Right cardiac atrium (tissue), 5 donors: ENCODE results near the gene ST3GAL3. TPM values are rescaled to one million over a fixed set of nuclear protein-coding genes. Genes with fewer than 3 reads are reported as not detected.
A peak's percentile ranks its signal among the peaks of the same experiment; 100 is the strongest.

Experiments used
- ATAC-seq, 2 donors: fragments of 200-7000 bp; cut with Tn5 transposase; one replicate each; pipeline versions ENCODE4 v1.8.0 to v1.9.1; 2020; ENCODE audit warnings: moderate library complexity in 2 of 2, mild to moderate bottlenecking in 1 of 2
- DNase-seq, 3 donors: peaks; one replicate each; pipeline ENCODE4 v3.0.0-alpha.2; 2020
- H3K27ac ChIP-seq: one replicate; pipeline ENCODE4 v1.5.1; 2013; ENCODE audit warnings: mild to moderate bottlenecking, low read length, control low read depth, moderate library complexity
- H3K27me3 ChIP-seq: one replicate; pipeline ENCODE4 v1.6.1; 2013; ENCODE audit not compliant: control insufficient read depth, insufficient read depth
- H3K4me1 ChIP-seq: one replicate; pipeline ENCODE4 v1.6.1; 2013; ENCODE audit warnings: low read length; ENCODE audit not compliant: control insufficient read depth, insufficient read depth
- H3K4me3 ChIP-seq: one replicate; pipeline ENCODE4 v1.5.1; 2013; ENCODE audit warnings: low read length, control low read depth
- H3K9me3 ChIP-seq: one replicate; pipeline ENCODE4 v1.6.1; 2013; ENCODE audit warnings: low read length; ENCODE audit not compliant: control insufficient read depth
- WGBS: extraction: QIAGEN DNeasy Blood & Tissue Kit; methylation state at CpG from one replicate; pipeline ENCODE4 v1.1.7; 2013; 5-methylcytosine and 5-hydroxymethylcytosine counted together
- intact Hi-C, 4 donors: fragments of 100-400 bp; cut with DNase I; formaldehyde crosslinking; loops; one replicate each; pipeline versions ENCODE4 v1.11.0 to v1.14.0; 2022 to 2023
- polyA plus RNA-seq: library from polyadenylated mRNA; stranded (reverse); fragments of 200-250 nt; gene quantifications from one replicate; pipeline ENCODE4 v1.2.3, GENCODE V29; 2013
- total RNA-seq, 4 donors: library from RNA; stranded (reverse); fragmentation: NEBNext Ultra II Directional; extraction: Animal tissue kit (Norgen Biotek cat#: 25700); gene quantifications; one replicate each; pipeline ENCODE4 v1.2.1, GENCODE V29; 2021
- donor health status: healthy with polysubstance abuse.
- donor health status: DM: no; HTN: yes; CAD: no.
- donor health status: DM: no; HTN: no; CAD: no.
- donor health status: DM: no; HTN: yes; CAD: no; lungs with severe emphysema.
- donor health status: DM: yes; HTN: yes; CAD: no.

ST3GAL3 gene
- total and polyA plus RNA-seq, 5 donors = 19.6 to 26.3 (median 21.9) TPM

DNA sequence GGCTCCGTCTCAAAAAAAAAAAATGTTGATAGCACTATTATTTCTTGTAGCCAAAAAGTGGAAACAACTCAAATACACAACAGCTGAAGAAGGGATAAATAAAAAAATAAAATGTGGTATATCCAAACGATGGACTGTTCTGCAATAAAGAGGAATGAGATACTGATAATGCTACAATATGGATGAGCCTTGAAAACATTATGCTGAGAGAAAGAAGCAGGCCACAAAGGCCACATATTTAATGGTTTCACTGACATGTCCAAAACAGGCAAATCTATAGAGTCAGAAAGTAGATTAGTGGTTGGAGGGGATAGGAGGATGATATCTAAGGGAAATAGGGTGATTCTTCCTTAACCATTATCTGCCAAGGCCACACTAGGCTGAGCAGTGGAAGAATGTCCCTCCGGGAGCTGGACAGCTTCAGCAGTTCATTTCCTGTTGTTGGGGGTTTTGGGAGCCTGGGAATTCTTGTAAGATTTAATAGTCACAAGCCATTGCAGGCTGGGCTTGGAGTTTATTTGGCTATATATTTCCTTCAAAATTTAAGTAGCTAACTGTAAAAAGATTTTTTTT lies 53.5 kb downstream of the ST3GAL3 start:
- no peak overlapping the region for H3K27ac ChIP-seq
- H3K4me1 ChIP-seq = no peaks in the 10 kb centered on the region
- intact Hi-C loops = loop anchor here in 3 of 4 donors (5.0 to 10.0 kb wide), 3 partner anchors 171 to 274 kb away; partner anchors contain the start of genes SLC6A9 (in 2 of the 3) and ARTN (in 1 of the 3)
- no peaks in the 10 kb centered on the region for H3K9me3 ChIP-seq
- WGBS = 60% methylated on average over 3 of the region's 3 CpGs
- no peak for ATAC-seq
- no peak overlapping the region for H3K4me3 ChIP-seq
- no peak for DNase-seq
- H3K27me3 ChIP-seq = no peaks in the 10 kb centered on the region

DNA sequence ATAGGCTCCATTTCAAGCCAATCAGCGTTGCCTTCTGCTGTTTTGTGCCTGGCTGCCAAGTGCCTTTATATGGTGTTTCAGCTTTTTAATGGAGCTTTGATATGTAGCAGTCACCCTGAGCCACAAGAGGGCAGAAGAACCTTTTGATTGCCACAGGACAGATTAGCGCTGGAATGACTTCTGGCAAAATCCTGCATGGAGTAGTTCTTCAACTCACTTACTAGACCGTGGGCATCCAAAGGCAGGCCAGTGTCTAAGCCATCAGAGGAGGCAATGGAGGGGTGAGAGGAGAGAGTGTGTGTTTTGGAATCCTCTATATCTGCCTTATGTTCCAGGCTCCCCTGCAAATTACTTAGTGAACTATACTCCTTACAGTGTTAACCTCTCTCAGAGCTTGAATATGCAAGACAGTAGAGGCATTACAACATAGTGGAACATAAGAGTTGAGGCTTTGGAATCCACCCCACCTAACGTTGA lies 56.2 kb downstream of the ST3GAL3 start:
- Histone ChIP-seq H3K4me1 (no peaks in the 10 kb centered on the region), H3K27me3 (no peaks in the 10 kb centered on the region), H3K27ac (no peak overlapping the region), H3K4me3 (no peak overlapping the region), H3K9me3 (no peaks in the 10 kb centered on the region)
- WGBS = 1% methylated on average over 4 of the region's 4 CpGs
- ATAC-seq = peak; percentile 95
- DNase-seq = peak; percentile 45 to 72 (median 48)
- intact Hi-C loops = loop anchor here (2.0 to 10.0 kb wide), 4 partner anchors 169 to 271 kb away; partner anchors contain the start of genes SLC6A9 (in 2 of the 4) and ARTN (in 1 of the 4)

DNA sequence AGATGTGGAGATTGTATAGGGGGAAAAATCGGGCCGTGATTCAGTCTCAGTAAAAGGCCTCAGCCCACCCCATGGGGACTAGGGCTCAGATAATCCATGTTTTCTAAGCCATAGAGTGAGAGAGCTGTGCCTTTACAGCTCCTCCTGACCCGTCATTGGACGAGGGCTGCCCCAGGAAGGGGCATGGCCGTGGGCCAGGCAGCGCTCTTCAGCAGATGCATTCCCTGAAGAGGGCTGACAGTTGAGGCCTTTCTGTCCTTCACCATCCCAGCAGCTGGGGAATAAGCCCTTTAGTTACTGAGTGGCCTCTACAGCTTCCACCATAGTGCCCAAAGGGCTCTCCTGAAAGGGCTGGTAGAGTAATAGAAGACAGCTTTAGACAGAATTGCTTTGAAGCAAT lies 57.2 kb downstream of the ST3GAL3 start:
- DNase-seq (peak in 1 of 3 donors; percentile 64), ATAC-seq (peak in 1 of 2 donors; percentile 65)
- Histone ChIP-seq H3K4me1 (no peaks in the 10 kb centered on the region), H3K4me3 (no peak overlapping the region), H3K27me3 (no peaks in the 10 kb centered on the region), H3K9me3 (no peaks in the 10 kb centered on the region), H3K27ac (no peak overlapping the region)
- intact Hi-C loops = loop anchor here in 3 of 4 donors (5.0 to 10.0 kb wide), 3 partner anchors 168 to 270 kb away; partner anchors contain the start of genes SLC6A9 (in 2 of the 3) and ARTN (in 1 of the 3)
- 80% methylated on average over 6 of the region's 6 CpGs for WGBS

DNA sequence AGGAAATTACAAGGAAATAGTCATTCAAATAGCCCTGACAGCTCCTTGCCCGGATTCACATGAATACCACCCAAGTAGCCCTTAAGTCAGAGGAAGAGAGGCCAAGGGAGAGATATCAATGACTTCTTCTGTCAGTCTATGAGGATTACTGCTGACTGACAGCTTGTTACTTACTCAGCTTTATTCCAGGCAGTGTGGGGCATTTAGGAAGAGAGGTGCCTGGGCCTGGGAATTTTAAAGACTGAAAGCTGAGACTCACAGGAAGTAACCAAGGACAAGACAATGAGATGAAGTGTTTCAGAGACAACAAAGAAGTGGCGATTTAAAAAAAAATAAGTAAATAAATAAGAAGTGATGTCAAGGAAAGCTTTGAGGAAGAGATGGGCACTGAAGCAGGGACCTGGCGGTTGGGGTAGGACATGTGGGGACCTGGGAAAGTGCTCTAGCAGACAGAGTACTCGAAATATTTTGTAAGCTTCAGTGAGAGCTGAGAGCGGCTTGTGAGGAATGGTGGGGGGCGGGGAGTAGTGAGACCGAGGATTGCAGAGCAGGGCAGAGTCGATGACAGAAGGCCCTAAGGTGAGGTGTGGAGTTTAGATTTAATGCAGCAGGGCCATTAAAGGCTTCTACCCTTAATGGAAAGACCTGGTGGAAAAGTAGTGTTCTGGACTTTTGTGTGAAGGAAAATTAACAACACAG lies 58.9 kb downstream of the ST3GAL3 start:
- H3K4me3 ChIP-seq = no peak overlapping the region
- DNase-seq (no peak), ATAC-seq (no peak)
- intact Hi-C loops = loop anchor here in 3 of 4 donors (2.0 to 10.0 kb wide), 3 partner anchors 163 to 271 kb away; partner anchors contain the start of gene SLC6A9 (in 2 of the 3)
- 75% methylated on average over 8 of the region's 8 CpGs for WGBS
- no peak overlapping the region for H3K27ac ChIP-seq
- no peaks in the 10 kb centered on the region for H3K27me3 ChIP-seq
- H3K9me3 ChIP-seq = no peaks in the 10 kb centered on the region
- no peaks in the 10 kb centered on the region for H3K4me1 ChIP-seq

DNA sequence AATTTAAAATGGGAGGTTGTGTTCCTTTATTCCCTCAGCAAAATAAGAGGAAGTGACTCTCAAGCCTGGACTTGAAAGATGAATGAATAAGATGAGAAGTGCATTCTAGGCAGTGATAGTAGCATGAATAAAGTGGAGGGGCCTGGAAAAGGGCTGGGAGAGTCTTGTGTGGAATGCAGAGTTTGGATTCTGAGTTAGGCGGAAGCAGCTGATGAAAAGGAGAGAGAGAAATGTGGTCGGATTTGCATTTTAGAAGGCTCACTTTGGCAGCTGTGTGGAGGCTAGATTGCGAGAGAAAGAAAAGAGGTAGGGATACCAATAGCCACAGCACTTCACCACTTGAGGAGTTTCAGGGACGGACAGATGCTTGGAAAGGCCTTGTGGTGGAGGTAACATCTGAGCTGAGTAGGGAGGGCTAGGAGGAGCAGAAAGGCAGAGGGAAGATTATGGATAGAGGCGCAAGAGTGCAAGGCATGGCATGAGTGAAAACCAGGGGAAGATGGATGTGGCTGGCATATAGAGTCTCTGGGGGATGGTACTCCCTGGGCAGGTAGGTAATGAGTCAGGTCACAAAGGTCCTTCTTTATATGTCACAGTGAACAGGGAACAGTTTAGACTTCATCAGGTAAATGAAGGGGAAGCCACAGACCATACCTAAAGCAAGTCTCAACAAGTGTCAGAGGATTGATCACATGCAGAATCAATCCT lies 59.6 kb downstream of the ST3GAL3 start:
- WGBS = 90% methylated on average over 5 of the region's 5 CpGs
- Histone ChIP-seq H3K4me3 (no peak overlapping the region), H3K9me3 (no peaks in the 10 kb centered on the region), H3K27me3 (no peaks in the 10 kb centered on the region), H3K4me1 (no peaks in the 10 kb centered on the region), H3K27ac (no peak overlapping the region)
- intact Hi-C loops = loop anchor here in 3 of 4 donors (2.0 to 10.0 kb wide), 3 partner anchors 162 to 270 kb away; partner anchors contain the start of gene SLC6A9 (in 2 of the 3)
- no peak for ATAC-seq
- no peak for DNase-seq

DNA sequence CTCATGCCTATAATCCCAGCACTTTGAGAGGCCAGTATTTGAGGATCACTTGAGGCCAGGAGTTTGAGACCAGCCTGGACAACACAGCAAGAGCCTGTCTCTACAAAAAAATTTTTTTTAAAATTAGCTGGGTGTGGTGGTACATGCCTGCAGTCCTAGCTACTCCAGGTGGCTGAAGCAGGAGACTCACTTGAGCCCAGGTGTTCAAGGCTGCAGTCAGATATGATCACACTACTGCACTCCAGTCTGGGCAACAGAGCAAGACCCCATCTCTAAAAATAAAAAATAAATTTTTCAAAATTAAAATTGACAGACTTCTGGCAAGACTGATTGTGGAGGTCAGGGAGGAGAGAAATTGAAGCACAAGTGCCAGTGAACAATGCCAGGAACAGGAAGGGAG lies 60.8 kb downstream of the ST3GAL3 start:
- intact Hi-C loops = loop anchor here in 3 of 4 donors (5.0 to 10.0 kb wide), 2 partner anchors 267 to 269 kb away; partner anchors contain the start of gene SLC6A9 (in 2 of the 3)
- Histone ChIP-seq H3K27ac (no peak overlapping the region), H3K4me3 (no peak overlapping the region), H3K27me3 (no peaks in the 10 kb centered on the region), H3K4me1 (no peaks in the 10 kb centered on the region), H3K9me3 (no peaks in the 10 kb centered on the region)
- DNase-seq = no peak
- ATAC-seq = no peak

DNA sequence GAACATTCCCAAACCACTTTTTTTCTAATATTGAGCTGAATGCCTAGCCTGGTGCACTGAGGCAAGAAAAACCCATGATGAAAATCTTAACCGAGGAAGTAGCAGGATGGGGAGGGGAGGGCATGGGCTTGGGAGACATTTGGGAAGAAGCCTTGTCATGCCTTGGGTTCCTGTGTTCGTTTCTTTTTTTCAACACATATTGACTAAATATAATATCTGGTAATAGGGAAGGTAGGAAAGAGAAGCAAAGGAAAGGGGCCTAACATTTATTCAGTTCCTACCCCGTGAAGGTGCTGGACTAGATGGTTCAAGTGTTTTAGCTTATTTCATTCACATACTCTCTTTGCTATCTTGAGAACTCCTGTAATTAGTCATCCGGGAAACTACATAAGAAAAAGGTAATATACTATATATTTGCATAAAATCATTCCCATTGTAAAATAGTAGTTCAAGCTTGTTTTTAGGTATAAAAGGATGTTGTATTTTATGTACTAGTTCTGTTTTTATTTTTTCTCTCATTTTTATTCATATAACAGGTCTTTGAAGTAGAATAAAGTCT lies 62.1 kb downstream of the ST3GAL3 start:
- Histone ChIP-seq H3K27ac (no peak overlapping the region), H3K9me3 (no peaks in the 10 kb centered on the region), H3K4me3 (no peak overlapping the region), H3K4me1 (no peaks in the 10 kb centered on the region), H3K27me3 (no peaks in the 10 kb centered on the region)
- intact Hi-C loops = loop anchor here in 3 of 4 donors (5.0 to 10.0 kb wide), 2 partner anchors 265 to 268 kb away; partner anchors contain the start of gene SLC6A9 (in 2 of the 3)
- ATAC-seq = no peak
- 80% methylated on average over 4 of the region's 4 CpGs for WGBS
- DNase-seq = no peak

DNA sequence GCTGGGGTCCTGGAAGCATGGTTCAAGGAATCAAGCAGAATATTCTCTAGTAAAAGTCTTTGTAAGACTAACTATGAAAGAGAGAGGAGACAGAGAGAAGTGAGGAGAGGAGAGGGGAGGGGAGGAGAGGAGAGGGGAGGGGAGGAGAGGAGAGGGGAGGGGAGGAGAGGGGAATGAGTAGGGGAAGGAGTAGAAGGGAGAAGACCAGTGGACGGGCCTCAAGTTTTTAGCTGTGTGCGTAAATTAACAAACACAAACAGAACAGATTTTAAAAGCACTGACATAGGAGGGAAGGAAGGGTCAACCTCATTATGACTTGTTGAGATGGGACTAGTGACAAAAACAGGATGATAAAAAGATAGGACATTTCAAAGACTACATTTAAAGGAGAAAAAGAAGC lies 62.8 kb downstream of the ST3GAL3 start:
- intact Hi-C loops = no loop called here
- Histone ChIP-seq H3K9me3 (no peaks in the 10 kb centered on the region), H3K4me1 (no peaks in the 10 kb centered on the region), H3K4me3 (no peak overlapping the region), H3K27ac (no peak overlapping the region), H3K27me3 (no peaks in the 10 kb centered on the region)
- WGBS = 83% methylated on average over 2 of the region's 2 CpGs
- DNase-seq = no peak
- ATAC-seq = no peak

DNA sequence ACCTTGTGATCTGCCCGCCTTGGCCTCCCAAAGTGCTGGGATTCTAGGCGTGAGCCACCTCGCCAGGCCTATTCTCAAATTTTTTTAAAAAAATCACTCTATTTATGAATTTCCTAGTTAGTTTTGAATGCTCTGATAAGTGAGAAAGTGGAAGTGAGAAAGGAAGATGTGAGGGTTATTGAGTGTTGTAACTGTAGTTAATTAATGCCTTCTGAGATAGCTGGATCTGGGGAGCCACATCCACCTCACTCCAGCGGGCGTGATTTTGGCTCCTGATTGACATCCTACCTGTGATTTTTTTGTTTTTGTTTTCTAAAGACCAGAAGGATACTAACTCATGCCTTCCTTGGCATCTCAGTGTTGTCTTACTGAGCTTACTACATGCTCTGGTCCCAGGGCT lies 65.6 kb downstream of the ST3GAL3 start:
- intact Hi-C loops = no loop called here
- DNase-seq (no peak), ATAC-seq (no peak)
- Histone ChIP-seq H3K27me3 (no peaks in the 10 kb centered on the region), H3K27ac (no peak overlapping the region), H3K4me1 (no peaks in the 10 kb centered on the region), H3K9me3 (no peaks in the 10 kb centered on the region), H3K4me3 (no peak overlapping the region)
- 93% methylated on average over 5 of the region's 5 CpGs for WGBS

DNA sequence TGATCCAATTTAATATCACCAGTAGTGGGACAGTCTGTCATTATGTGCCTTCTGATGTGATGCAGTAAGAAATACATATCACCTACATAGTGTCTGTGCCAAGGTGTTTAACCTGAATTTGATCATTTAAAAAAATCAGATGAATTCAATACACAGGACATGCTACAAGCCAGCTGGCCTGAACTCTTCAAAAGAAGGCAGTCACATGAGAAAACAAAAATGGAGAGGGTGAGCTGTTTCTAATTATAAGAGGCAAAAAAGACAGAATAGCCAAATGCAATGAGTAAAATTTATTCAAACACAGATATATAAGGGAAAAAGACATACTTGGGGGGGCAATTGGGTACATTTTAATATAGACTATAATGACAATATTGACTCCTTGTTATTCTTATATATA lies 66.5 kb downstream of the ST3GAL3 start:
- H3K9me3 ChIP-seq = no peaks in the 10 kb centered on the region
- H3K4me1 ChIP-seq = no peaks in the 10 kb centered on the region
- no peaks in the 10 kb centered on the region for H3K27me3 ChIP-seq
- H3K4me3 ChIP-seq = no peak overlapping the region
- no peak for DNase-seq
- ATAC-seq = no peak
- H3K27ac ChIP-seq = no peak overlapping the region
- intact Hi-C loops = no loop called here
